ENCODE data around the gene NCCRP1. TPM values are rescaled to one million over a fixed set of nuclear protein-coding genes. Genes with fewer than 3 reads are reported as not detected.
"Not testable (repeated sequence)": the region's sequence is repeated elsewhere in the genome, so short reads cannot be mapped to it uniquely, and the experiment has no call there.

The NCCRP1 gene
- total and polyA plus RNA-seq, 4 donors = not detected

DNA sequence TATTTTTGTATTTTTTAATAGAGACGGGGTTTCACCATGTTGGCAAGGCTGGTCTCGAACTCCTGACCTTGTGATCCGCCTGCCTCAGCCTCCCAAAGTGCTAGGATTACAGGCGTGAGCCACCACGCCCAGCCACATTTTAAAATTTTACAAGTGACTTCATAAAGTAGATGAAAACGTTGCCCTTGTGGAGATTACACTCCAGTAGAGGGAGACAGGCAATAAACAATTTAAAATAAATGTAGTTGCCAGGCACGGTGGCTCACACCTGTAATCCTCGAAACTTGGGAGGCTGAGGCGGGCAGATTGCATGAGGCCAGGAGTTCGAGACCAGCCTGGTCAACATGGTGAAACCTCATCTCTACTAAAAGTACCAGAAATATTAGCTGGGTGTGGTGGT is 22.3 kb downstream of the NCCRP1 start:
- H3K27me3 ChIP-seq (ENCODE audit: control insufficient read depth in 4 of 4, insufficient read depth in 4 of 4, low read length in 3 of 4) = not testable (repeated sequence)
- 57% methylated on average over 10 of the region's 10 CpGs for WGBS

DNA sequence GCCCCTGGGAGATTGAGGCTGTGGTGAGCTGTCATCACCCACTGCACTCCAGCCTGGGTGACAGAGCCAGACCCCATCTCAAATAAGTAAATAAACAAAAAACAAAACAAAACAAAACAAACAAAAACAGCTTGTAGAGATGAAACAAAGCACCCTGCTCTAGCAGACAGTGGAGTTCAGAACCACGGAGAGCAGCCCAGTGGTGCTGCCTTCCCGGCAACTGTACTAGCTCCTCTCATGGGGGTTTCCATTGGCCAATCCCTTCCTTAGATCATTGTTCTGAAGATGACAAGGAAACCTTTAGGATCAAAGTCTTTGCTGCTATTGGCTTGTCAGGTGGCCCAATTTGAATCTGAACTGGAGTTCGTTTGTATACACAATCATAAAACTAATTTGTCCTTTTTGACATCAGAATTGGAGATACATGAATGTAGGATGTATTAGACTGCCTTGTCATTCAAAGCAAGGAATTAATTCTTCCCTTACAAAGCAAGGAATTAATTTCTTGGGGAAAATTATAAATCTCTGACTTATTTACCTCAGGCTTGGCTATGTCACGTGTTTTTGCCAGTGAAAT is 27.0 kb downstream of the NCCRP1 start:
- H3K27ac ChIP-seq (ENCODE audit: low read depth in 1 of 2, low read length in 2 of 2) = no peak overlapping the region
- no peak overlapping the region for H3K9ac ChIP-seq (ENCODE audit: low read depth in 1 of 2, low read length in 2 of 2)
- no peaks in the 10 kb centered on the region for H3K27me3 ChIP-seq (ENCODE audit: control insufficient read depth in 4 of 4, insufficient read depth in 4 of 4, low read length in 3 of 4)
- 20% methylated on average over 4 of the region's 4 CpGs for WGBS
- H3K4me1 ChIP-seq (ENCODE audit: control insufficient read depth in 4 of 4, insufficient read depth in 4 of 4, low read length in 3 of 4) = no peaks in the 10 kb centered on the region
- no peak for DNase-seq (ENCODE audit: low spot score)
- TF ChIP-seq RXRA (IDR thresholded peaks at IDR 0.05) (no peak), HNF4G (IDR thresholded peaks at IDR 0.05) (no peak), RAD21 (IDR thresholded peaks at IDR 0.05) (no peak), EGR1 (IDR thresholded peaks at IDR 0.05; ENCODE audit: low read depth in 2 of 2) (no peak), JUND (IDR thresholded peaks at IDR 0.05) (no peak)
- TF ChIP-seq, protein P1, sequence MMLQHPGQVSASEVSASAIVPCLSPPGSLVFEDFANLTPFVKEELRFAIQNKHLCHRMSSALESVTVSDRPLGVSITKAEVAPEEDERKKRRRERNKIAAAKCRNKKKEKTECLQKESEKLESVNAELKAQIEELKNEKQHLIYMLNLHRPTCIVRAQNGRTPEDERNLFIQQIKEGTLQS (IDR thresholded peaks at IDR 0.05) = no peak
- TF ChIP-seq, protein P2, sequence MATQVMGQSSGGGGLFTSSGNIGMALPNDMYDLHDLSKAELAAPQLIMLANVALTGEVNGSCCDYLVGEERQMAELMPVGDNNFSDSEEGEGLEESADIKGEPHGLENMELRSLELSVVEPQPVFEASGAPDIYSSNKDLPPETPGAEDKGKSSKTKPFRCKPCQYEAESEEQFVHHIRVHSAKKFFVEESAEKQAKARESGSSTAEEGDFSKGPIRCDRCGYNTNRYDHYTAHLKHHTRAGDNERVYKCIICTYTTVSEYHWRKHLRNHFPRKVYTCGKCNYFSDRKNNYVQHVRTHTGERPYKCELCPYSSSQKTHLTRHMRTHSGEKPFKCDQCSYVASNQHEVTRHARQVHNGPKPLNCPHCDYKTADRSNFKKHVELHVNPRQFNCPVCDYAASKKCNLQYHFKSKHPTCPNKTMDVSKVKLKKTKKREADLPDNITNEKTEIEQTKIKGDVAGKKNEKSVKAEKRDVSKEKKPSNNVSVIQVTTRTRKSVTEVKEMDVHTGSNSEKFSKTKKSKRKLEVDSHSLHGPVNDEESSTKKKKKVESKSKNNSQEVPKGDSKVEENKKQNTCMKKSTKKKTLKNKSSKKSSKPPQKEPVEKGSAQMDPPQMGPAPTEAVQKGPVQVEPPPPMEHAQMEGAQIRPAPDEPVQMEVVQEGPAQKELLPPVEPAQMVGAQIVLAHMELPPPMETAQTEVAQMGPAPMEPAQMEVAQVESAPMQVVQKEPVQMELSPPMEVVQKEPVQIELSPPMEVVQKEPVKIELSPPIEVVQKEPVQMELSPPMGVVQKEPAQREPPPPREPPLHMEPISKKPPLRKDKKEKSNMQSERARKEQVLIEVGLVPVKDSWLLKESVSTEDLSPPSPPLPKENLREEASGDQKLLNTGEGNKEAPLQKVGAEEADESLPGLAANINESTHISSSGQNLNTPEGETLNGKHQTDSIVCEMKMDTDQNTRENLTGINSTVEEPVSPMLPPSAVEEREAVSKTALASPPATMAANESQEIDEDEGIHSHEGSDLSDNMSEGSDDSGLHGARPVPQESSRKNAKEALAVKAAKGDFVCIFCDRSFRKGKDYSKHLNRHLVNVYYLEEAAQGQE (IDR thresholded peaks at IDR 0.05) = peak; percentile 98
- H3K36me3 ChIP-seq (ENCODE audit: control insufficient read depth in 4 of 4, insufficient read depth in 3 of 4, low read depth in 1 of 4, low read length in 3 of 4) = no peaks in the 10 kb centered on the region
- H3K4me3 ChIP-seq (ENCODE audit: low read depth in 1 of 3, low read length in 3 of 3) = no peak overlapping the region
- no peaks in the 10 kb centered on the region for H3K9me3 ChIP-seq (ENCODE audit: control insufficient read depth in 4 of 4, low read length in 3 of 4)

More for the DNA sequence above, 22.3 kb downstream of the NCCRP1 start:
- DNase-seq (ENCODE audit: low spot score); H3K4me3 ChIP-seq (ENCODE audit: low read depth in 1 of 3, low read length in 3 of 3); H3K27ac ChIP-seq (ENCODE audit: low read depth in 1 of 2, low read length in 2 of 2); H3K36me3 ChIP-seq (ENCODE audit: control insufficient read depth in 4 of 4, insufficient read depth in 3 of 4, low read depth in 1 of 4, low read length in 3 of 4); H3K9me3 ChIP-seq (ENCODE audit: control insufficient read depth in 4 of 4, low read length in 3 of 4); H3K4me1 ChIP-seq (ENCODE audit: control insufficient read depth in 4 of 4, insufficient read depth in 4 of 4, low read length in 3 of 4); H3K9ac ChIP-seq (ENCODE audit: low read depth in 1 of 2, low read length in 2 of 2): not testable (repeated sequence)
- peak; percentile 33 to 49 for TF ChIP-seq RAD21 (IDR thresholded peaks at IDR 0.05)

DNA sequence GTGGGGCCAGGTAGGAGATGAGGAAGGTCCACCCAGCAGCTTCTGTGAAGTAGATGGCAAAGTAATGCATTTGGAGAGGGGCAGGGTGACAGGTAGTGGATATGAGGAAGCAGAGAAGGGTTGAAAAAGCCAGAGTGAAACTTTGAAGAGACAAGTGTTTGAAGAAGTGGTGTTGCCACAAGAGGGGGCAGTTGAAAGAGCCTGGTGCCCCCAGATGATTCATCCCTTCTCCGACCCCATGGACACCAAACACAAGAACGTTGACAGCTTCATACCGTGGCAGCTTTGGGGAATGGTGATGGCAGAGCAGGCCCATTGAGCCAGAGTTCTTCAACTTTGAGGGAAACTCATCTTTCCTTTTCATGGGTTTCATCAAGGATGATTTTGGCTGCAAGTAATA is 28.1 kb downstream of the NCCRP1 start:
- 33% methylated on average over 3 of the region's 3 CpGs for WGBS
- H3K27me3 ChIP-seq (ENCODE audit: control insufficient read depth in 4 of 4, insufficient read depth in 4 of 4, low read length in 3 of 4) = no peaks in the 10 kb centered on the region
- H3K4me3 ChIP-seq (ENCODE audit: low read depth in 1 of 3, low read length in 3 of 3) = no peak overlapping the region
- no peak for DNase-seq (ENCODE audit: low spot score)
- H3K9ac ChIP-seq (ENCODE audit: low read depth in 1 of 2, low read length in 2 of 2) = no peak overlapping the region
- no peaks in the 10 kb centered on the region for H3K4me1 ChIP-seq (ENCODE audit: control insufficient read depth in 4 of 4, insufficient read depth in 4 of 4, low read length in 3 of 4)
- TF ChIP-seq HNF4A (conservative IDR thresholded peaks at IDR 0.05) (no peak), GABPA (IDR thresholded peaks at IDR 0.05 in 1 of 2, conservative IDR thresholded peaks at IDR 0.05 in 1 of 2) (no peak), NR2F2 (IDR thresholded peaks at IDR 0.05) (no peak), FOXA2 (IDR thresholded peaks at IDR 0.05) (no peak), EGR1 (IDR thresholded peaks at IDR 0.05; ENCODE audit: low read depth in 2 of 2) (no peak)
- TF ChIP-seq, protein P3, sequence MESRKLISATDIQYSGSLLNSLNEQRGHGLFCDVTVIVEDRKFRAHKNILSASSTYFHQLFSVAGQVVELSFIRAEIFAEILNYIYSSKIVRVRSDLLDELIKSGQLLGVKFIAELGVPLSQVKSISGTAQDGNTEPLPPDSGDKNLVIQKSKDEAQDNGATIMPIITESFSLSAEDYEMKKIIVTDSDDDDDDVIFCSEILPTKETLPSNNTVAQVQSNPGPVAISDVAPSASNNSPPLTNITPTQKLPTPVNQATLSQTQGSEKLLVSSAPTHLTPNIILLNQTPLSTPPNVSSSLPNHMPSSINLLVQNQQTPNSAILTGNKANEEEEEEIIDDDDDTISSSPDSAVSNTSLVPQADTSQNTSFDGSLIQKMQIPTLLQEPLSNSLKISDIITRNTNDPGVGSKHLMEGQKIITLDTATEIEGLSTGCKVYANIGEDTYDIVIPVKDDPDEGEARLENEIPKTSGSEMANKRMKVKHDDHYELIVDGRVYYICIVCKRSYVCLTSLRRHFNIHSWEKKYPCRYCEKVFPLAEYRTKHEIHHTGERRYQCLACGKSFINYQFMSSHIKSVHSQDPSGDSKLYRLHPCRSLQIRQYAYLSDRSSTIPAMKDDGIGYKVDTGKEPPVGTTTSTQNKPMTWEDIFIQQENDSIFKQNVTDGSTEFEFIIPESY (IDR thresholded peaks at IDR 0.05) = no peak
- TF ChIP-seq, protein P1 (IDR thresholded peaks at IDR 0.05) = no peak
- TF ChIP-seq, protein P2 (IDR thresholded peaks at IDR 0.05) = no peak
- H3K9me3 ChIP-seq (ENCODE audit: control insufficient read depth in 4 of 4, low read length in 3 of 4) = no peaks in the 10 kb centered on the region
- no peaks in the 10 kb centered on the region for H3K36me3 ChIP-seq (ENCODE audit: control insufficient read depth in 4 of 4, insufficient read depth in 3 of 4, low read depth in 1 of 4, low read length in 3 of 4)
- H3K27ac ChIP-seq (ENCODE audit: low read depth in 1 of 2, low read length in 2 of 2) = no peak overlapping the region

Data from liver (tissue), 9 donors.